Measurements from ENCODE around the gene AUH.

AUH gene

GRCh38 chr9:91362051-91362611, 413 bp upstream of the AUH start:
- Histone ChIP-seq H3K4me1 (ENCODE audit: control insufficient read depth in 1 of 2, insufficient read depth in 1 of 2, low read depth in 1 of 2, low read length in 1 of 2) (peaks cover 18 to 24% of the 10 kb centered on the region in 2 experiments), H3K27ac (peak overlapping the region; percentile 87), H3K9me3 (no peaks in the 10 kb centered on the region), H3K27me3 (no peaks in the 10 kb centered on the region), H3K36me3 (no peaks in the 10 kb centered on the region), H3K4me3 (ENCODE audit: low read depth in 1 of 2, low read length in 1 of 2) (peak overlapping the region; percentile 95 to 99)
- TF ChIP-seq CTCF (IDR thresholded peaks at IDR 0.05), result no peak

GRCh38 chr9:91360551-91361290, 997 bp downstream of the AUH start:
- peaks cover 18 to 24% of the 10 kb centered on the region in 2 experiments for H3K4me1 ChIP-seq (ENCODE audit: control insufficient read depth in 1 of 2, insufficient read depth in 1 of 2, low read depth in 1 of 2, low read length in 1 of 2)
- H3K4me3 ChIP-seq (ENCODE audit: low read depth in 1 of 2, low read length in 1 of 2), result peak overlapping the region; percentile 95 to 99
- no peak for TF ChIP-seq CTCF (IDR thresholded peaks at IDR 0.05)
- no peaks in the 10 kb centered on the region for H3K9me3 ChIP-seq
- H3K27ac ChIP-seq, result peak overlapping the region; percentile 87
- no peaks in the 10 kb centered on the region for H3K36me3 ChIP-seq
- H3K27me3 ChIP-seq, result no peaks in the 10 kb centered on the region

GRCh38 chr9:91359734-91360470, 1.8 kb downstream of the AUH start:
- H3K27ac ChIP-seq, result no peak overlapping the region
- H3K27me3 ChIP-seq, result no peaks in the 10 kb centered on the region
- H3K9me3 ChIP-seq, result no peaks in the 10 kb centered on the region
- no peak for TF ChIP-seq CTCF (IDR thresholded peaks at IDR 0.05)
- H3K4me3 ChIP-seq (ENCODE audit: low read depth in 1 of 2, low read length in 1 of 2), result no peak overlapping the region
- no peaks in the 10 kb centered on the region for H3K36me3 ChIP-seq
- peaks cover 18 to 24% of the 10 kb centered on the region in 2 experiments for H3K4me1 ChIP-seq (ENCODE audit: control insufficient read depth in 1 of 2, insufficient read depth in 1 of 2, low read depth in 1 of 2, low read length in 1 of 2)

GRCh38 chr9:91359083-91359482, 2.6 kb downstream of the AUH start:
- Histone ChIP-seq H3K27me3 (no peaks in the 10 kb centered on the region), H3K4me3 (ENCODE audit: low read depth in 1 of 2, low read length in 1 of 2) (no peak overlapping the region), H3K9me3 (no peaks in the 10 kb centered on the region), H3K27ac (no peak overlapping the region), H3K36me3 (peaks cover 4% of the 10 kb centered on the region), H3K4me1 (ENCODE audit: control insufficient read depth in 1 of 2, insufficient read depth in 1 of 2, low read depth in 1 of 2, low read length in 1 of 2) (peaks cover 18 to 24% of the 10 kb centered on the region in 2 experiments)
- TF ChIP-seq CTCF (IDR thresholded peaks at IDR 0.05), result no peak

- H3K4me1 ChIP-seq (ENCODE audit: control insufficient read depth in 1 of 2, insufficient read depth in 1 of 2, low read depth in 1 of 2, low read length in 1 of 2), result no peaks in the 10 kb centered on the region
- TF ChIP-seq CTCF (IDR thresholded peaks at IDR 0.05), result no peak
Observed at GRCh38 chr9:91354881-91355280, 6.8 kb downstream of the AUH start.

More at GRCh38 chr9:91354881-91355280, 6.8 kb downstream of the AUH start:
- no peaks in the 10 kb centered on the region for H3K9me3 ChIP-seq
- no peaks in the 10 kb centered on the region for H3K27me3 ChIP-seq
- H3K36me3 ChIP-seq, result peaks cover 16% of the 10 kb centered on the region
- H3K4me3 ChIP-seq (ENCODE audit: low read depth in 1 of 2, low read length in 1 of 2), result no peak overlapping the region
- no peak overlapping the region for H3K27ac ChIP-seq
